Fibroblast of pulmonary artery (primary cell): ENCODE data around the gene ANO2.
A peak's percentile ranks its signal among the peaks of the same experiment; 100 is the strongest.

Experiments
- DNase-seq: peaks from one replicate; pipeline ENCODE4 v3.0.0-alpha.2; 2010; ENCODE audit warnings: low read depth
- H3K4me3 ChIP-seq: replicated peaks from 2 replicates; pipeline ENCODE4 v1.5.1; 2011; ENCODE audit warnings: low read depth, mild to moderate bottlenecking, control low read depth, low read length, moderate library complexity
- CTCF ChIP-seq: IDR thresholded peaks from 2 replicates; pipeline ENCODE4 v1.5.1; 2011; ENCODE audit warnings: mild to moderate bottlenecking, control low read depth, low read length, inconsistent platforms; ENCODE audit errors: missing control alignments

ANO2 gene

GRCh38 chr12:5592310-5592709 is 352.7 kb downstream of the ANO2 start:
- no peak for TF ChIP-seq CTCF
- no peak for DNase-seq
- H3K4me3 ChIP-seq: no peak overlapping the region

GRCh38 chr12:5590316-5590715 is 354.7 kb downstream of the ANO2 start:
- no peak for TF ChIP-seq CTCF
- DNase-seq: no peak
- H3K4me3 ChIP-seq: no peak overlapping the region

- DNase-seq: no peak
- H3K4me3 ChIP-seq: no peak overlapping the region
- no peak for TF ChIP-seq CTCF
These were observed 356.0 kb downstream of the ANO2 start for GRCh38 chr12:5589054-5589453.

- no peak overlapping the region for H3K4me3 ChIP-seq
- no peak for TF ChIP-seq CTCF
- peak; percentile 17 for DNase-seq
These were observed 356.5 kb downstream of the ANO2 start for GRCh38 chr12:5588591-5588990.

GRCh38 chr12:5588176-5588575 is 356.9 kb downstream of the ANO2 start:
- DNase-seq: no peak
- H3K4me3 ChIP-seq: no peak overlapping the region
- TF ChIP-seq CTCF: no peak

- no peak for TF ChIP-seq CTCF
- no peak for DNase-seq
- H3K4me3 ChIP-seq: no peak overlapping the region
These were observed 357.3 kb downstream of the ANO2 start for GRCh38 chr12:5587711-5588121.

GRCh38 chr12:5586201-5586600 is 358.9 kb downstream of the ANO2 start:
- DNase-seq: peak; percentile 50
- TF ChIP-seq CTCF: no peak
- H3K4me3 ChIP-seq: no peak overlapping the region
